Small intestine (tissue), 7 donors: Measurements from ENCODE around the gene PIAS1. TPM values are rescaled to one million over a fixed set of nuclear protein-coding genes. Genes with fewer than 3 reads are reported as not detected.
A peak's percentile ranks its signal among the peaks of the same experiment; 100 is the strongest.

Experiments
- DNase-seq, 2 donors: peaks; one replicate each; pipeline versions ENCODE4 v3.0.0 to v3.0.0-alpha.2; 2013
- FAIRE-seq: peaks from 2 replicates; lab custom pipeline; 2012; peaks lifted over from hg19 to GRCh38; lab: Jason Lieb, UNC
- H3K27ac ChIP-seq, 3 donors: one replicate each; pipeline ENCODE4 v1.5.1; 2013; ENCODE audit warnings: low read length in 2 of 3, mild to moderate bottlenecking in 2 of 3, control low read depth in 1 of 3, inconsistent platforms in 1 of 3, low read depth in 1 of 3, moderate library complexity in 1 of 3
- H3K27me3 ChIP-seq, 3 donors: one replicate each; pipeline ENCODE4 v1.6.1; 2013; ENCODE audit warnings: low read length in 3 of 3, inconsistent platforms in 1 of 3; ENCODE audit not compliant: control insufficient read depth in 3 of 3, insufficient read depth in 3 of 3
- H3K36me3 ChIP-seq, 3 donors: one replicate each; pipeline ENCODE4 v1.6.1; 2013; ENCODE audit warnings: low read length in 3 of 3, inconsistent platforms in 1 of 3, low read depth in 1 of 3, mild to moderate bottlenecking in 1 of 3, moderate library complexity in 1 of 3; ENCODE audit not compliant: control insufficient read depth in 3 of 3, insufficient read depth in 2 of 3
- H3K4me1 ChIP-seq, 3 donors: one replicate each; pipeline ENCODE4 v1.6.1; 2013; ENCODE audit warnings: low read length in 2 of 3, inconsistent platforms in 1 of 3, low read depth in 1 of 3, mild to moderate bottlenecking in 1 of 3, moderate library complexity in 1 of 3; ENCODE audit not compliant: control insufficient read depth in 3 of 3, insufficient read depth in 2 of 3
- H3K4me3 ChIP-seq, 3 donors: one replicate each; pipeline ENCODE4 v1.5.1; 2013; ENCODE audit warnings: low read length in 3 of 3, control low read depth in 1 of 3, inconsistent platforms in 1 of 3, low read depth in 1 of 3, mild to moderate bottlenecking in 1 of 3, moderate library complexity in 1 of 3
- H3K9me3 ChIP-seq, 2 donors: one replicate each; pipeline ENCODE4 v1.6.1; 2013; ENCODE audit warnings: low read depth in 1 of 2, low read length in 1 of 2; ENCODE audit not compliant: control insufficient read depth in 2 of 2, insufficient read depth in 1 of 2
- WGBS, 3 donors: extraction: QIAGEN DNeasy Blood & Tissue Kit; methylation state at CpG; one replicate each; pipeline ENCODE4 v1.1.7; 2013; 5-methylcytosine and 5-hydroxymethylcytosine counted together
- polyA plus RNA-seq, 4 donors: library from polyadenylated mRNA; stranded (reverse) in 3 of 4; unstranded in 1 of 4; fragments of 200-250 nt in 3 of 4; fragments of 120-200 nt in 1 of 4; gene quantifications; one replicate each; pipeline versions ENCODE4 v1.2.1 to v1.2.3, GENCODE V29; 2013
- donor health status: healthy with polysubstance abuse.
- donor health status: control.
- donor health status: control.
- donor health status: Bipolar disorder and iron deficiency.
- donor health status: healthy.

PIAS1 gene
- polyA plus RNA-seq, 4 donors = 9.0 to 48.0 (median 20.0) TPM

DNA sequence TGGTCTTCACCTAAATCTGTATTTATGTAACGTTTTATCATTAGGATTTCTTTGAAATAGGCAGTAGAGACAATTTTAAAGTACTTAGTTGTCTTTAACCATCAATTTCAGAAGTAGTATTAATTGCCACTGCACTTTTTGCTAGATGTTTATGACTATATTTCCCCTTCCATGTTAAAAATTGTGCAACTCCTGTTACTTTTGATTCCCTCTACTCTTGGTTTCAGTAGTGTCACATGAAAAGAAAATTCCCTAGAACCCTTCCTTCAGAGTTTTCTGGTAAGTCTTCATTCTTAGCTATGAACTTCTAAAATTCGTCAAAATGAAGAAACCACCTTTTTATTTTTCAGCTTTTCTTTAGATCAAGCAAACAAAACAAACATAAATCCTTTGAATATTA is 7.1 kb downstream of the PIAS1 start:
- H3K36me3 ChIP-seq = peaks cover 0 to 13% (median 0%) of the 10 kb centered on the region in 3 donors
- H3K4me1 ChIP-seq = peaks cover 2 to 7% (median 3%) of the 10 kb centered on the region in 3 donors
- no peak overlapping the region for H3K4me3 ChIP-seq
- H3K27ac ChIP-seq = no peak overlapping the region
- DNase-seq = no peak
- 64 to 86% (median 82%) methylated on average over 2 of the region's 2 CpGs for WGBS, 3 donors
- no peak for FAIRE-seq
- H3K9me3 ChIP-seq = no peaks in the 10 kb centered on the region
- no peaks in the 10 kb centered on the region for H3K27me3 ChIP-seq

DNA sequence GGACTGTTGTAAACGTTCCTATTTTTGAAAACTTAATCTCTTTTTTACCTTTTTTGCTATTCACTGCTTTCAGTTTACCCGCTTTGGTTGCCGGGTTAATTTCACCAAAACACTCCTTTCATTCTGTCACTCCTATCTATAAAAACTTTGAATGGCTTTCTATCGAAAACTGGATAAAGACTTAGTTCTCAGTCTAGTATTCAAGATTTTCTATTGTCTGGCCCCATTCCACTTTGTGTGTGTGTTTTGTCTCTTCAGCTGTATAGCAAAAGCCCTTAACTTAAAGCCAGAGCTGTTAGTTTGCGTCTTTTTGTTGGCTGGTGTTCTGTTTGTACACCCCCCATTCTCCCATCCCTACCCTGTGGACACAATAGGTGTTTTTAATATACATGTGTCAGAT is 7.5 kb downstream of the PIAS1 start:
- H3K4me1 ChIP-seq = peaks cover 2 to 3% (median 3%) of the 10 kb centered on the region in 3 donors
- H3K27me3 ChIP-seq = no peaks in the 10 kb centered on the region
- H3K36me3 ChIP-seq = peaks cover 0 to 14% (median 0%) of the 10 kb centered on the region in 3 donors
- FAIRE-seq (no peak), DNase-seq (no peak)
- H3K4me3 ChIP-seq = no peak overlapping the region
- no peak overlapping the region for H3K27ac ChIP-seq
- H3K9me3 ChIP-seq = no peaks in the 10 kb centered on the region
- WGBS, 3 donors = 83 to 87% (median 84%) methylated on average over 5 of the region's 5 CpGs

DNA sequence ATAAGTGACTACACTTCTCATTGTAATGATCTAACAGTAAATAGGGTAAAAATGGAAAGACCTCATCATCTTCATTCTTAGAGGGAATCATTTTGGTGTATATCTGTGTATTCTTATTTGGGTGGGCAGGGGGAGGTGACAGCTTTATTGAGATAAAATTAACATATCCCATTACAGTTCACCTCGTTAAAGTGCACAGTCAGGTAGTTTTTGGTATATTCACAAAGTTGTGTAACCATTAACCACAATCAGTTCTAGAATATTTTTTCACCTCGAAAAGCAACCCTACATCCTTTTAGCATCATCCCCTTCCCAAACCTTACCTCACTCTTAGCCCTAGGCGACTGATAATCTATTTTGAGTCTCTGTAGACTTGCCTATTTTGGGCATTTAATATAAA is 8.1 kb downstream of the PIAS1 start:
- Histone ChIP-seq H3K27me3 (no peaks in the 10 kb centered on the region), H3K4me1 (peaks cover 0 to 5% (median 4%) of the 10 kb centered on the region in 3 donors), H3K36me3 (peaks cover 0 to 14% (median 2%) of the 10 kb centered on the region in 3 donors), H3K27ac (no peak overlapping the region), H3K4me3 (no peak overlapping the region), H3K9me3 (no peaks in the 10 kb centered on the region)
- no peak for DNase-seq
- FAIRE-seq = no peak
- 60 to 64% (median 61%) methylated on average over 3 of the region's 3 CpGs for WGBS, 3 donors

DNA sequence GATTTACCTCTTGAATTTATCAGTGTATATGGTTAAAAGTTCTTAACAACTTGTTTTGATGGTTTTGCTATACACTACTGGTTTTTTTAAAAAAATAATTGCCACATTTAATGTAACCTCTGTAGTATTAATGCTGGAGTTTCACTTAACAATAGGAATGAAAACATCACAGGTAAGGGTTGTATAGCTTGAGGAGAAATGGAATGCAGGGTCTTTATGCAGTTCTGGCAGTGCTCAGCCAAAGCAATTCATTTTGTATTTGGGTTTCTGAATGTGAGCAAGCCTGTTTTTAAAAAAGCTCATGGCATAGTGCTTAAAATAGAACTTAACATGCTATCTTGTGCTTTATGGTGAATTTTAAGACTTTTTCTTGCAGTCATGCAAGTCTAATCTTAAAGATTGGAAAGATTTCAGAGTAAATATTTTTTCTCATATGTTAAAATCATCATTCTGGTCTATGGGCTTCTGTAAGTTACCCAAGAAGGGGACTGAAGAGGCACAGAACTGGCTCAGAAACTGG is 8.9 kb downstream of the PIAS1 start:
- no peaks in the 10 kb centered on the region for H3K27me3 ChIP-seq
- peaks cover 0 to 15% (median 2%) of the 10 kb centered on the region in 3 donors for H3K36me3 ChIP-seq
- no peak overlapping the region for H3K27ac ChIP-seq
- no peaks in the 10 kb centered on the region for H3K9me3 ChIP-seq
- FAIRE-seq (no peak), DNase-seq (no peak)
- H3K4me1 ChIP-seq = peaks cover 0 to 2% (median 2%) of the 10 kb centered on the region in 3 donors
- no peak overlapping the region for H3K4me3 ChIP-seq

DNA sequence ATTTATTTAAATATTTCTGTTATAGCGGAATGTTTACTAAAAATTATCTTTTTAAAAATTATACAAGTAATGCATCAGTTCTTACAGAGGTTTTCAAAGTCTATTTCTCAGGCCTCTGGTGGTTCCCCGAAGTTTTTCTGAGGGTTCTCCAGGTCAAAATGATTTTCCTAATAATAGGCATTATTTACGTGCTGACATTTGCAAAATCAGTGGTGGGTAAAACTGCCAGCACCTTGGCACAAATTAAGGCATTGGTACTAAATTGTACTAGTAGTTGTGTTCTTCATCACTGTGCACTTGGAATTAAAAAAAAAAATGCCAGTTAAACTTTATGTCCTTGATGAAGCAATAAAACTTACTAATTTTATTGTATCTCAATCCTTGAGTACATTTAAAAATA is 9.5 kb downstream of the PIAS1 start:
- 93 to 98% (median 95%) methylated on average over 3 of the region's 3 CpGs for WGBS, 3 donors
- DNase-seq (no peak), FAIRE-seq (no peak)
- Histone ChIP-seq H3K4me3 (no peak overlapping the region), H3K27me3 (no peaks in the 10 kb centered on the region), H3K9me3 (no peaks in the 10 kb centered on the region), H3K4me1 (peaks cover 0 to 2% (median 2%) of the 10 kb centered on the region in 3 donors), H3K36me3 (peaks cover 0 to 21% (median 2%) of the 10 kb centered on the region in 3 donors), H3K27ac (no peak overlapping the region)

DNA sequence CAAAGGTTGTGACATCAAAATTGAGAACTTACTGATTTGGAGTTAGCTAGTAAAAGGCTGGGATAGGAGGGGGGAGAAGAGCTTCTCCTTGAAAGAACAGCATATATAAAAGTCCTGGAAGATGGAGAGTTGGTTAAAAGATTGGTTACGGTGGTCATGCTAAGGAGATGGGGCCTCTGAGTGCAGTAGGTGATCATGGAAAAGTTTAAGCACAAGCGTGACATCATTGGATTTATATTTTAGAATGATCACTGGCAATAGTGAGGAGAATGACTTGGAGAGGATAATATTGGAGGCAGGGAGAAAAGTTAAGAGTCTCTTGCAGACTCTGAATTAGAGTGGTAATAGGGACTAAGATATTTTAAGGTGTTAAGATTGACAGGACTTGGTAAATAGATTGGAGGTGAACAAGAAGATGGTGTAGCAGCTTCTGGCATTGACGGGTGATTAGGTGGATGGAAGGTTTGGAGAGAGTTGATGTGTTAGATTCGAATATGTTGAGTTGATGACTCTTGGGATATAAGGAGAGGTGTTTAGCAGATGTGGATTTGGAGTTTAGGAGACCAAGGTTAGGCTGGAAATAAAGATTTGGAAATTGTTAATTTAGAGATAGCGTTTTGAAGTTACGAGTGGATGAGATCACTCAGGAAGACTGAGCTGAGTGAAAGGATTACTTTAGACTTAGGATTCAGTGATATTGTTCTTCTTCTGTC is 19.6 kb downstream of the PIAS1 start:
- DNase-seq (no peak), FAIRE-seq (no peak)
- H3K27me3 ChIP-seq = no peaks in the 10 kb centered on the region
- peaks cover 0 to 12% (median 0%) of the 10 kb centered on the region in 3 donors for H3K4me1 ChIP-seq
- H3K4me3 ChIP-seq = no peak overlapping the region
- H3K27ac ChIP-seq = no peak overlapping the region
- H3K9me3 ChIP-seq = no peaks in the 10 kb centered on the region
- peaks cover 0 to 10% (median 0%) of the 10 kb centered on the region in 3 donors for H3K36me3 ChIP-seq
- 90 to 93% (median 92%) methylated on average over 6 of the region's 6 CpGs for WGBS, 3 donors

DNA sequence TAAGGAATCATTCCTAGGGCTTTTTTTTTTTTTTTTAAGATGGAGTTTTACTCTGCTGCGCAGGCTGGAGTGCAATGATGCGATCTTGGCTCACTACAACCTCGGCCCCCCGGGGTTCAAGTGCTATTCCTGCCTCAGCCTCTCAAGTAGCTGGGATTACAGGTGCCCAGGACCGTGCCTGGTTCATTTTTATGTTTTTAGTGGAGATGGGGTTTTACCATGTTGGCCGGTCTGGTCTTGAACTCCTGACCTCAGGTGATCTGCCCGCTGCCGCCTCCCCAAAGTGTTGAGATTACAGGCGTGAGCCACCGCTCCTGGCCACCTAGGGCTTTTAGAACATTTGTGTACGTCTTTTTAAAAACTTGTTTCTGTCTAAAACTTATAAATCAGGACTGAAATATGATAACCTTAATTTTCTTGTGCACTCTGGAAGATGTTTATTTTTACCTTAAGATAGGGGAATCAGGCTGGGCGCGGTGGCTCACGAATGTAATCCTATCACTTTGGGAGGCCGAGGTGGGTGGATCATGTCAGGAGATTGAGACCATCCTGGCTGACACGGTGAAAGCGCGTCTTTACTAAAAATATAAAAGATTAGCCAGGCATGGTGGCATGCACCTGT is 21.8 kb downstream of the PIAS1 start:
- DNase-seq (no peak), FAIRE-seq (no peak)
- H3K27me3 ChIP-seq = no peaks in the 10 kb centered on the region
- 97 to 98% (median 97%) methylated on average over 18 of the region's 18 CpGs for WGBS, 3 donors
- H3K4me1 ChIP-seq = peaks cover 0 to 18% (median 2%) of the 10 kb centered on the region in 3 donors
- no peak overlapping the region for H3K27ac ChIP-seq
- H3K9me3 ChIP-seq = no peaks in the 10 kb centered on the region
- H3K36me3 ChIP-seq = peaks cover 0 to 14% (median 0%) of the 10 kb centered on the region in 3 donors
- H3K4me3 ChIP-seq = no peak overlapping the region

DNA sequence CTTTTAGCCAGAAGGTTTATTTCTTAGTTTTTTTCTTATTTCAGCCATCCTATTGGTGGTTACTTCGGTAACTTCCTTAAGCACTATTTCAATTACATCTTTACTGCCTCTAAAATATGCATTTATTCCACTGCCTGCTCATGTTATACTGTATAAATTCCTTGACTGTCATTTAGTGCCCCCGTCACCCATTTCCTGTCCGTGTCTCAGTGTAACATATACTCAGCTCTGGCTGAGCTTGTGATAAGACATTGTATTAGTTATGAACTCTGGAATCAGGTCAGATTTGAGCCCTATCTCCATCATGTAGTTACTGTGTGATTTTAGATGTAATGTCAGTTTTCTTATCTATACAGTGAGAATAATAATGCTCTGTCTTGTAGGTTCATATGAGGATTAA is 24.2 kb downstream of the PIAS1 start:
- H3K4me3 ChIP-seq = no peak overlapping the region
- no peaks in the 10 kb centered on the region for H3K27me3 ChIP-seq
- H3K4me1 ChIP-seq = peaks cover 8 to 18% (median 9%) of the 10 kb centered on the region in 3 donors
- peaks cover 0 to 11% (median 0%) of the 10 kb centered on the region in 3 donors for H3K36me3 ChIP-seq
- no peak for FAIRE-seq
- WGBS, 3 donors = 16 to 43% (median 32%) methylated on average over 3 of the region's 3 CpGs
- H3K27ac ChIP-seq = peak overlapping the region in 1 of 3 donors; percentile 24
- peak; percentile 72 for DNase-seq
- H3K9me3 ChIP-seq = no peaks in the 10 kb centered on the region
